GM12878 (cell line): ENCODE measurements around the gene AFF1. TPM values are rescaled to one million over a fixed set of nuclear protein-coding genes. Genes with fewer than 3 reads are reported as not detected.

Source experiments
- BACH1 ChIP-seq: fragments of 450-650 bp; IDR thresholded peaks from 2 replicates; pipeline ENCODE4 v1.6.1; 2017; ENCODE audit warnings: mild to moderate bottlenecking, borderline replicate concordance
- EED ChIP-seq: sonication (generic); IDR thresholded peaks from 2 replicates; pipeline ENCODE4 v1.6.1; 2016; ENCODE audit warnings: antibody characterized with exemption, low read depth
- HDAC6 ChIP-seq: fragments of 200-600 bp; sonication (generic); IDR thresholded peaks from one replicate; pipeline ENCODE4 v1.8.0; 2017; ENCODE audit warnings: antibody characterized with exemption; ENCODE audit not compliant: unreplicated experiment
- IKZF2 ChIP-seq, 2 experiments: fragments of 450-650 bp; IDR thresholded peaks; 2 replicates each; pipeline ENCODE4 v1.6.1; 2017; ENCODE audit warnings: mild to moderate bottlenecking in 2 of 2, moderate library complexity in 2 of 2
- NR2F1 ChIP-seq: fragments of 450-650 bp; conservative IDR thresholded peaks from 2 replicates; pipeline ENCODE4 v1.6.1; 2017; ENCODE audit warnings: mild to moderate bottlenecking
- RAD21 ChIP-seq: IDR thresholded peaks from 2 replicates; pipeline ENCODE4 v1.6.1; 2011; ENCODE audit warnings: mild to moderate bottlenecking, low read depth, low read length, moderate library complexity; ENCODE audit not compliant: insufficient read depth
- SMAD1 ChIP-seq: fragments of 450-650 bp; IDR thresholded peaks from 2 replicates; pipeline ENCODE4 v1.6.1; 2018; ENCODE audit warnings: mild to moderate bottlenecking, low read depth; ENCODE audit not compliant: partially characterized antibody
- SPI1 ChIP-seq: IDR thresholded peaks from 2 replicates; pipeline ENCODE4 v1.6.1; 2011; ENCODE audit warnings: low read depth, mild to moderate bottlenecking, low read length, moderate library complexity, borderline replicate concordance; ENCODE audit not compliant: insufficient read depth
- SREBF1 ChIP-seq: IDR thresholded peaks from 2 replicates; pipeline ENCODE4 v1.6.1; 2012; ENCODE audit warnings: mild to moderate bottlenecking, low read length
- YY1 ChIP-seq: IDR thresholded peaks from 2 replicates; pipeline ENCODE4 v1.6.1; 2011; ENCODE audit warnings: low read depth, mild to moderate bottlenecking, low read length
- polyA plus RNA-seq, 11 experiments: library from polyadenylated mRNA; depleted of rRNA in 4 of 11; unstranded in 6 of 11; stranded (reverse) in 5 of 11; fragments of >200 nt; fragmentation: Nextera tagmentation in 4 of 11; fragmentation: Illumina TruSeq in 1 of 11; extraction: Ambion mirVana in 4 of 11; extraction: Trizol in 1 of 11; gene quantifications; 1 replicate in 1 of 11; 2 replicates in 10 of 11; pipeline versions ENCODE4 v1.2.1 to v1.2.3, GENCODE V29; 2011 to 2016; ENCODE audit warnings: inconsistent platforms in 2 of 11, missing spikeins in 2 of 11, low read depth in 1 of 11
- total RNA-seq, 4 experiments: library from RNA; depleted of rRNA in 3 of 4; stranded (reverse); fragments of >200 nt in 3 of 4; fragmentation: Illumina TruSeq in 1 of 4; extraction: Trizol in 1 of 4; gene quantifications; 2 replicates each; pipeline versions ENCODE4 v1.2.1 to v1.2.3, GENCODE V29; 2013 to 2021
- TF ChIP-seq, protein P1 (sequence below): fragments of 450-650 bp; formaldehyde crosslinking; IDR thresholded peaks from 2 replicates; pipeline ENCODE4 v1.4.0; 2022; ENCODE audit warnings: mild to moderate bottlenecking, moderate library complexity
- TF ChIP-seq, protein P2 (sequence below): fragments of 450-650 bp; IDR thresholded peaks from 2 replicates; pipeline ENCODE4 v1.6.1; 2018; ENCODE audit warnings: borderline replicate concordance, mild to moderate bottlenecking; ENCODE audit not compliant: partially characterized antibody
- TF ChIP-seq, protein P3 (sequence below): fragments of 450-650 bp; IDR thresholded peaks from 2 replicates; pipeline ENCODE4 v1.6.1; 2016; ENCODE audit warnings: mild to moderate bottlenecking
- TF ChIP-seq, protein P4 (sequence below): IDR thresholded peaks from 2 replicates; pipeline ENCODE4 v1.6.1; 2011; ENCODE audit warnings: borderline replicate concordance, low read depth, mild to moderate bottlenecking, moderate library complexity, low read length; ENCODE audit not compliant: insufficient read depth, poor library complexity, severe bottlenecking
- TF ChIP-seq, protein P5 (sequence below), 3 experiments: IDR thresholded peaks in 2 of 3; conservative IDR thresholded peaks in 1 of 3; 2 replicates each; pipeline ENCODE4 v1.5.1; 2011; ENCODE audit warnings: low read depth in 3 of 3, low read length in 3 of 3, mild to moderate bottlenecking in 3 of 3, control low read depth in 2 of 3, moderate library complexity in 2 of 3, inconsistent platforms in 1 of 3, mixed read lengths in 1 of 3; ENCODE audit not compliant: control insufficient read depth in 2 of 3, insufficient read depth in 1 of 3; ENCODE audit errors: extremely low read depth in 1 of 3
- TF ChIP-seq, protein P6 (sequence below): fragments of 450-650 bp; IDR thresholded peaks from 2 replicates; pipeline ENCODE4 v1.6.1; 2016; ENCODE audit warnings: mild to moderate bottlenecking

Gene AFF1
- total and polyA plus RNA-seq, 10 of the 15 experiments (the other 5 are each of a cell fraction or from before 2014, with no cell fraction given) = 3.5 to 56.1 (median 21.5) TPM

DNA sequence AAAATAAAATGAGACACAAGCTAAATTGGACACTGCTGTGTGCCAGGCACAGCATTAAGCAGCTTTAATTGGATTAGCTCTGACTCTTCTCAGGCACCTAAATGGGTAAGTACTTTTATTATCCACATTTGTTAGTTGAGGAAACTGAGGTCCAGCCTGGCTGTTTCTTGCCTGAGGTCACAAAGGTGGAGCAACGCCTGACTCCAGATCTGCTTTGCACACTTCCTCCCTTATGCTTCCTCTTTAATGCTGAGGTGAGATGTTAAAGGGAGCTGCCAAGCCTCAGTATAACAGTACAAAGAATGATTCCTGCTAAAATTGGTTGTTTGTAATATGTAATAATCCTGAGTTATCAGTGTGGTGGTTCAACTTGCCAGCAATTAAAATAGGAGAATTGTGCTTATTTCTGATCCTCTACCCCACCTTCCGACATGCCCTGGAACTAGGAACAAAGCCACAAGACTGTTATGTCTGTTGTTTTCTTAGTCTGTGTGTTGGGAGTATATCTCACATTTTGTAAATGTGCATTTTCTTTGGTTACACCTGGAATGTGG, 74.4 kb downstream of the AFF1 start (continued):
- TF ChIP-seq, protein P1, sequence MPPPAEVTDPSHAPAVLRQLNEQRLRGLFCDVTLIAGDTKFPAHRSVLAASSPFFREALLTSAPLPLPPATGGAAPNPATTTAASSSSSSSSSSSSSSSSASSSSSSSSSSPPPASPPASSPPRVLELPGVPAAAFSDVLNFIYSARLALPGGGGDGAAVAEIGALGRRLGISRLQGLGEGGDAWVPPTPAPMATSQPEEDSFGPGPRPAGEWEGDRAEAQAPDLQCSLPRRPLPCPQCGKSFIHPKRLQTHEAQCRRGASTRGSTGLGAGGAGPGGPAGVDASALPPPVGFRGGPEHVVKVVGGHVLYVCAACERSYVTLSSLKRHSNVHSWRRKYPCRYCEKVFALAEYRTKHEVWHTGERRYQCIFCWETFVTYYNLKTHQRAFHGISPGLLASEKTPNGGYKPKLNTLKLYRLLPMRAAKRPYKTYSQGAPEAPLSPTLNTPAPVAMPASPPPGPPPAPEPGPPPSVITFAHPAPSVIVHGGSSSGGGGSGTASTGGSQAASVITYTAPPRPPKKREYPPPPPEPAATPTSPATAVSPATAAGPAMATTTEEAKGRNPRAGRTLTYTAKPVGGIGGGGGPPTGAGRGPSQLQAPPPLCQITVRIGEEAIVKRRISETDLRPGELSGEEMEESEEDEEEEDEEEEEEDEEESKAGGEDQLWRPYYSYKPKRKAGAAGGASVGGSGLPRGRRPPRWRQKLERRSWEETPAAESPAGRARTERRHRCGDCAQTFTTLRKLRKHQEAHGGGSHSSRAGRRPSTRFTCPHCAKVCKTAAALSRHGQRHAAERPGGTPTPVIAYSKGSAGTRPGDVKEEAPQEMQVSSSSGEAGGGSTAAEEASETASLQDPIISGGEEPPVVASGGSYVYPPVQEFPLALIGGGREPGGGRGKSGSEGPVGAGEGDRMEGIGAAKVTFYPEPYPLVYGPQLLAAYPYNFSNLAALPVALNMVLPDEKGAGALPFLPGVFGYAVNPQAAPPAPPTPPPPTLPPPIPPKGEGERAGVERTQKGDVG = no peak
- no peak for TF ChIP-seq HDAC6
- no peak for TF ChIP-seq YY1
- TF ChIP-seq, protein P2, sequence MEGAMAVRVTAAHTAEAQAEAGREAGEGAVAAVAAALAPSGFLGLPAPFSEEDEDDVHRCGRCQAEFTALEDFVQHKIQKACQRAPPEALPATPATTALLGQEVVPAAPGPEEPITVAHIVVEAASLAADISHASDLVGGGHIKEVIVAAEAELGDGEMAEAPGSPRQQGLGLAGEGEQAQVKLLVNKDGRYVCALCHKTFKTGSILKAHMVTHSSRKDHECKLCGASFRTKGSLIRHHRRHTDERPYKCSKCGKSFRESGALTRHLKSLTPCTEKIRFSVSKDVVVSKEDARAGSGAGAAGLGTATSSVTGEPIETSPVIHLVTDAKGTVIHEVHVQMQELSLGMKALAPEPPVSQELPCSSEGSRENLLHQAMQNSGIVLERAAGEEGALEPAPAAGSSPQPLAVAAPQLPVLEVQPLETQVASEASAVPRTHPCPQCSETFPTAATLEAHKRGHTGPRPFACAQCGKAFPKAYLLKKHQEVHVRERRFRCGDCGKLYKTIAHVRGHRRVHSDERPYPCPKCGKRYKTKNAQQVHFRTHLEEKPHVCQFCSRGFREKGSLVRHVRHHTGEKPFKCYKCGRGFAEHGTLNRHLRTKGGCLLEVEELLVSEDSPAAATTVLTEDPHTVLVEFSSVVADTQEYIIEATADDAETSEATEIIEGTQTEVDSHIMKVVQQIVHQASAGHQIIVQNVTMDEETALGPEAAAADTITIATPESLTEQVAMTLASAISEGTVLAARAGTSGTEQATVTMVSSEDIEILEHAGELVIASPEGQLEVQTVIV = no peak
- TF ChIP-seq NR2F1 = peak; percentile 71
- peak in 1 of 2 experiments; percentile 56; a peak in 3 of 4 replicates for TF ChIP-seq IKZF2 (IDR thresholded peaks at IDR 0.05)
- peak; percentile 91 for TF ChIP-seq SPI1
- TF ChIP-seq RAD21 = no peak
- TF ChIP-seq, protein P3, sequence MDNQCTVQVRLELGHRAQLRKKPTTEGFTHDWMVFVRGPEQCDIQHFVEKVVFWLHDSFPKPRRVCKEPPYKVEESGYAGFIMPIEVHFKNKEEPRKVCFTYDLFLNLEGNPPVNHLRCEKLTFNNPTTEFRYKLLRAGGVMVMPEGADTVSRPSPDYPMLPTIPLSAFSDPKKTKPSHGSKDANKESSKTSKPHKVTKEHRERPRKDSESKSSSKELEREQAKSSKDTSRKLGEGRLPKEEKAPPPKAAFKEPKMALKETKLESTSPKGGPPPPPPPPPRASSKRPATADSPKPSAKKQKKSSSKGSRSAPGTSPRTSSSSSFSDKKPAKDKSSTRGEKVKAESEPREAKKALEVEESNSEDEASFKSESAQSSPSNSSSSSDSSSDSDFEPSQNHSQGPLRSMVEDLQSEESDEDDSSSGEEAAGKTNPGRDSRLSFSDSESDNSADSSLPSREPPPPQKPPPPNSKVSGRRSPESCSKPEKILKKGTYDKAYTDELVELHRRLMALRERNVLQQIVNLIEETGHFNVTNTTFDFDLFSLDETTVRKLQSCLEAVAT = peak; percentile 36; the same call in 1 of the 2 replicates
- TF ChIP-seq, protein P4, sequence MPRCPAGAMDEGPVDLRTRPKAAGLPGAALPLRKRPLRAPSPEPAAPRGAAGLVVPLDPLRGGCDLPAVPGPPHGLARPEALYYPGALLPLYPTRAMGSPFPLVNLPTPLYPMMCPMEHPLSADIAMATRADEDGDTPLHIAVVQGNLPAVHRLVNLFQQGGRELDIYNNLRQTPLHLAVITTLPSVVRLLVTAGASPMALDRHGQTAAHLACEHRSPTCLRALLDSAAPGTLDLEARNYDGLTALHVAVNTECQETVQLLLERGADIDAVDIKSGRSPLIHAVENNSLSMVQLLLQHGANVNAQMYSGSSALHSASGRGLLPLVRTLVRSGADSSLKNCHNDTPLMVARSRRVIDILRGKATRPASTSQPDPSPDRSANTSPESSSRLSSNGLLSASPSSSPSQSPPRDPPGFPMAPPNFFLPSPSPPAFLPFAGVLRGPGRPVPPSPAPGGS = no peak
- TF ChIP-seq EED = 0 out of 2 replicates have a peak, but pooled peaks have one; percentile 9
- TF ChIP-seq SREBF1 = no peak
- TF ChIP-seq, protein P5, sequence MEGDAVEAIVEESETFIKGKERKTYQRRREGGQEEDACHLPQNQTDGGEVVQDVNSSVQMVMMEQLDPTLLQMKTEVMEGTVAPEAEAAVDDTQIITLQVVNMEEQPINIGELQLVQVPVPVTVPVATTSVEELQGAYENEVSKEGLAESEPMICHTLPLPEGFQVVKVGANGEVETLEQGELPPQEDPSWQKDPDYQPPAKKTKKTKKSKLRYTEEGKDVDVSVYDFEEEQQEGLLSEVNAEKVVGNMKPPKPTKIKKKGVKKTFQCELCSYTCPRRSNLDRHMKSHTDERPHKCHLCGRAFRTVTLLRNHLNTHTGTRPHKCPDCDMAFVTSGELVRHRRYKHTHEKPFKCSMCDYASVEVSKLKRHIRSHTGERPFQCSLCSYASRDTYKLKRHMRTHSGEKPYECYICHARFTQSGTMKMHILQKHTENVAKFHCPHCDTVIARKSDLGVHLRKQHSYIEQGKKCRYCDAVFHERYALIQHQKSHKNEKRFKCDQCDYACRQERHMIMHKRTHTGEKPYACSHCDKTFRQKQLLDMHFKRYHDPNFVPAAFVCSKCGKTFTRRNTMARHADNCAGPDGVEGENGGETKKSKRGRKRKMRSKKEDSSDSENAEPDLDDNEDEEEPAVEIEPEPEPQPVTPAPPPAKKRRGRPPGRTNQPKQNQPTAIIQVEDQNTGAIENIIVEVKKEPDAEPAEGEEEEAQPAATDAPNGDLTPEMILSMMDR (IDR thresholded peaks at IDR 0.05 in 2 of 3, conservative IDR thresholded peaks at IDR 0.05 in 1 of 3; ENCODE audit: control insufficient read depth in 2 of 3, extremely low read depth in 1 of 3, insufficient read depth in 1 of 3, low read depth in 3 of 3, low read length in 3 of 3) = peak in 1 of 3 experiments; percentile 4; a peak in 1 of 6 replicates
- TF ChIP-seq, protein P6, sequence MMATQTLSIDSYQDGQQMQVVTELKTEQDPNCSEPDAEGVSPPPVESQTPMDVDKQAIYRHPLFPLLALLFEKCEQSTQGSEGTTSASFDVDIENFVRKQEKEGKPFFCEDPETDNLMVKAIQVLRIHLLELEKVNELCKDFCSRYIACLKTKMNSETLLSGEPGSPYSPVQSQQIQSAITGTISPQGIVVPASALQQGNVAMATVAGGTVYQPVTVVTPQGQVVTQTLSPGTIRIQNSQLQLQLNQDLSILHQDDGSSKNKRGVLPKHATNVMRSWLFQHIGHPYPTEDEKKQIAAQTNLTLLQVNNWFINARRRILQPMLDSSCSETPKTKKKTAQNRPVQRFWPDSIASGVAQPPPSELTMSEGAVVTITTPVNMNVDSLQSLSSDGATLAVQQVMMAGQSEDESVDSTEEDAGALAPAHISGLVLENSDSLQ = no peak
- TF ChIP-seq BACH1 = no peak
- TF ChIP-seq SMAD1 = no peak
